HG03432 (cell line): Measurements from ENCODE around the gene ZNF576.
"Not testable (repeated sequence)": the region's sequence is repeated elsewhere in the genome, so short reads cannot be mapped to it uniquely, and the experiment has no call there.

Experiments
- ATAC-seq: cut with Tn5 transposase; IDR thresholded peaks from one replicate; pipeline ENCODE4 v1.9.1; 2021; ENCODE audit warnings: mild to moderate bottlenecking, moderate library complexity; ENCODE audit not compliant: unreplicated experiment

ZNF576 gene

GRCh38 chr19:43644181-43644580 lies 47.8 kb downstream of the ZNF576 start:
- ATAC-seq: no peak

- no peak for ATAC-seq
Measured at GRCh38 chr19:43648633-43649032, 52.2 kb downstream of the ZNF576 start.

GRCh38 chr19:43649514-43649913 lies 53.1 kb downstream of the ZNF576 start:
- ATAC-seq: no peak

- ATAC-seq: not testable (repeated sequence)
Measured at GRCh38 chr19:43650276-43650675, 53.9 kb downstream of the ZNF576 start.
